ENCODE measurements around the gene SH3PXD2A. TPM values are rescaled to one million over a fixed set of nuclear protein-coding genes. Genes with fewer than 3 reads are reported as not detected.

SH3PXD2A gene
- total RNA-seq, 1 donor from 2014 or later: 36.8 TPM

DNA sequence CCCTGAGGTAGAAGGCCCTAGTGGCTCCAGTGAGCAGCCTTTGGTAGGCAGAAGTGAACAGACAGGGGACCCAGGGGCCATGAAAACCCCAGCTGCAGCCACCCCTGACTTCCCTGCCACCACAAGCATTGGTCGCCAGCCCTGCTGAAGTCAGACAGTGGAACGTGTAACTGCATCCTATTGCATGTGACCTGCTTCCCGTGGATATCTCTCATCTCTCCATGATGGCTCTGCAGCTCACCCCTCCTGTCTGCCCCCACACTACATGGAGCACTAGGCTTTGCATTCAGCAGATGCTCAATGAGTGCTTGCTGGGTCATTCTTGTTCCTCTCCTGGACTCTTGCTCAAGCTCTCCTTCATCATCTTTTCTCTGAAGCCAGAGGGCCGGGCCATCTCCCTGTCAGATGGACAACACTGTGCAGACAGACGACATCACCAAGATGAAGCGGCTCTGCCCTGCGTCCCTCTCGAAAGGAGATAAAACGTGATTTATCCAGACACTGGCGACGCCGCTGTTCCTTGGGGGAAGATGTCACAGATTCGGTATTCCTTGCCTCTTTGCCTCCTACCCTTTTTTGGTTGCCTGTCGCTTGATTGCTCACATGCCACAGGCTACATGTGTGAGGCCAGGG is 117.5 kb downstream of the SH3PXD2A start:
- H3K4me1 Mint-ChIP-seq: peaks cover 54% of the 10 kb centered on the region
- H3K27ac Mint-ChIP-seq: peak overlapping the region; percentile 86

GRCh38 chr10:103736763-103737162 is 118.6 kb downstream of the SH3PXD2A start:
- peaks cover 55% of the 10 kb centered on the region for H3K4me1 Mint-ChIP-seq
- no peak for DNase-seq (ENCODE audit: low spot score in 2 of 2, unreplicated experiment in 2 of 2)
- H3K9me3 Mint-ChIP-seq: no peaks in the 10 kb centered on the region
- H3K27me3 Mint-ChIP-seq (ENCODE audit: low read depth): no peaks in the 10 kb centered on the region
- no peak overlapping the region for H3K4me3 Mint-ChIP-seq
- no peak overlapping the region for H3K27ac Mint-ChIP-seq
- no peaks in the 10 kb centered on the region for H3K36me3 Mint-ChIP-seq
- no peak for TF ChIP-seq CTCF (IDR thresholded peaks at IDR 0.05; ENCODE audit: unreplicated experiment)

More for the DNA sequence above, 117.5 kb downstream of the SH3PXD2A start:
- DNase-seq (ENCODE audit: low spot score in 2 of 2, unreplicated experiment in 2 of 2): no peak
- no peak for TF ChIP-seq CTCF (IDR thresholded peaks at IDR 0.05; ENCODE audit: unreplicated experiment)
- Mint-ChIP-seq H3K9me3 (no peaks in the 10 kb centered on the region), H3K27me3 (ENCODE audit: low read depth) (no peaks in the 10 kb centered on the region), H3K4me3 (no peak overlapping the region), H3K36me3 (no peaks in the 10 kb centered on the region)

GRCh38 chr10:103736044-103736443 is 119.3 kb downstream of the SH3PXD2A start:
- Mint-ChIP-seq H3K4me3 (no peak overlapping the region), H3K9me3 (no peaks in the 10 kb centered on the region), H3K36me3 (no peaks in the 10 kb centered on the region), H3K27me3 (ENCODE audit: low read depth) (no peaks in the 10 kb centered on the region), H3K27ac (no peak overlapping the region), H3K4me1 (peaks cover 55% of the 10 kb centered on the region)
- DNase-seq (ENCODE audit: low spot score in 2 of 2, unreplicated experiment in 2 of 2): no peak
- no peak for TF ChIP-seq CTCF (IDR thresholded peaks at IDR 0.05; ENCODE audit: unreplicated experiment)

GRCh38 chr10:103734731-103735130 is 120.6 kb downstream of the SH3PXD2A start:
- DNase-seq (ENCODE audit: low spot score in 2 of 2, unreplicated experiment in 2 of 2): no peak
- Mint-ChIP-seq H3K27me3 (ENCODE audit: low read depth) (no peaks in the 10 kb centered on the region), H3K4me1 (peaks cover 55% of the 10 kb centered on the region), H3K9me3 (no peaks in the 10 kb centered on the region), H3K27ac (no peak overlapping the region), H3K36me3 (no peaks in the 10 kb centered on the region), H3K4me3 (no peak overlapping the region)
- TF ChIP-seq CTCF (IDR thresholded peaks at IDR 0.05; ENCODE audit: unreplicated experiment): no peak

DNA sequence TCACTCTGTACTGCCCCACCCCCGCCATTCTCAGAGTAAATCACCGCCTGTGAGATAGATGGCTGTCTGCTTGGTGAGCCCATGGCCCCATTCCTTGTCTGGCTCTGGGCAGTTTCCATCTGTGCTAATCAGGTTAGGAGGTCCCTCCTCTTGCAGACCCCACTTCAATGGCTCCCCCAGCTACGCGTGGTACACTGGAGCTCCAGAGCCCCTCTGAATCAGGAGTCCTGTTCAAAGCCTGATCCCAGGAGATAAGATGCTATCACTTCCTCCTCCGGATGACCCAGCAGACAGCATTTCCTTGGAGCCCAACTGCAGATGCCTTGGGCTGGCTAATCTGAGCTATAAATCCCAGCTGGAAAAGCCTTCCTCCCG is 122.3 kb downstream of the SH3PXD2A start:
- no peak for TF ChIP-seq CTCF (IDR thresholded peaks at IDR 0.05; ENCODE audit: unreplicated experiment)
- no peak overlapping the region for H3K4me3 Mint-ChIP-seq
- H3K27me3 Mint-ChIP-seq (ENCODE audit: low read depth): no peaks in the 10 kb centered on the region
- H3K4me1 Mint-ChIP-seq: peaks cover 38% of the 10 kb centered on the region
- no peaks in the 10 kb centered on the region for H3K9me3 Mint-ChIP-seq
- peak overlapping the region; percentile 91 for H3K27ac Mint-ChIP-seq
- H3K36me3 Mint-ChIP-seq: no peaks in the 10 kb centered on the region
- no peak for DNase-seq (ENCODE audit: low spot score in 2 of 2, unreplicated experiment in 2 of 2)

Measured in mesothelial cell of epicardium (in vitro differentiated cells).